Panc1 (cell line): ENCODE data around the gene HRNR.

Experiments used
- REST ChIP-seq, 2 experiments: IDR thresholded peaks; 2 replicates each; pipeline ENCODE4 v1.6.1; 2011 to 2012; ENCODE audit warnings: low read depth in 2 of 2, control low read depth in 1 of 2, low read length in 1 of 2, mild to moderate bottlenecking in 1 of 2, moderate library complexity in 1 of 2; ENCODE audit not compliant: insufficient read depth in 1 of 2
- SIN3A ChIP-seq: IDR thresholded peaks from 2 replicates; pipeline ENCODE4 v1.6.1; 2012; ENCODE audit warnings: low read depth, mild to moderate bottlenecking, low read length, moderate library complexity, borderline replicate concordance; ENCODE audit not compliant: insufficient read depth

GRCh38 chr1:152190589-152190988 lies 33.4 kb downstream of the HRNR start:
- TF ChIP-seq REST (IDR thresholded peaks at IDR 0.05; ENCODE audit: insufficient read depth in 1 of 2, low read depth in 2 of 2, low read length in 1 of 2) (no peak), SIN3A (no peak)
